ENCODE results near the gene WDR77.
A peak's percentile ranks its signal among the peaks of the same experiment; 100 is the strongest.

WDR77 gene

DNA sequence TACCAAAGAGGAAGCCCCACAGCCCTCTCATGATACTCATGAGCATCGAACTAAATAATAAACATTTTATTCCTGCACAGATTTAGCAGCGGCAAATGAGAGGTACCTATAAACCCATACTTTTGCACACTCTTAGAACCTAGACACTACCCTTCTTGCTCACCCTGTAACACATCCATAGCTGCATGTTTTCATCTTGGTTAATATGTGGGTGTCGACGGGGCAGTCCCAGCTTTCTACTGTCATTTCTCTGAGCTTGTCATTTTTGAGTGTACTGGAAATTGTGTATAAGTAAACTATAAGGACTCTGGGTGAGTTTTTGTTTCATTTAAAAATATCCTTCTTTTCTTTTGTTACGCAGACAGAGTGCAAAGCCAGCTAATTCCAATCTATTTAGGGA, 47.0 kb downstream of the WDR77 start:
- H3K4me3 Mint-ChIP-seq: no peak overlapping the region
- H3K36me3 Mint-ChIP-seq (ENCODE audit: low read depth): no peaks in the 10 kb centered on the region
- no peaks in the 10 kb centered on the region for H3K9me3 Mint-ChIP-seq
- peak; percentile 23 for DNase-seq (ENCODE audit: low spot score)
- H3K27ac Mint-ChIP-seq: no peak overlapping the region
- H3K4me1 Mint-ChIP-seq (ENCODE audit: low read depth): peaks cover 14% of the 10 kb centered on the region
- H3K27me3 Mint-ChIP-seq (ENCODE audit: low read depth): peaks cover 26% of the 10 kb centered on the region

DNA sequence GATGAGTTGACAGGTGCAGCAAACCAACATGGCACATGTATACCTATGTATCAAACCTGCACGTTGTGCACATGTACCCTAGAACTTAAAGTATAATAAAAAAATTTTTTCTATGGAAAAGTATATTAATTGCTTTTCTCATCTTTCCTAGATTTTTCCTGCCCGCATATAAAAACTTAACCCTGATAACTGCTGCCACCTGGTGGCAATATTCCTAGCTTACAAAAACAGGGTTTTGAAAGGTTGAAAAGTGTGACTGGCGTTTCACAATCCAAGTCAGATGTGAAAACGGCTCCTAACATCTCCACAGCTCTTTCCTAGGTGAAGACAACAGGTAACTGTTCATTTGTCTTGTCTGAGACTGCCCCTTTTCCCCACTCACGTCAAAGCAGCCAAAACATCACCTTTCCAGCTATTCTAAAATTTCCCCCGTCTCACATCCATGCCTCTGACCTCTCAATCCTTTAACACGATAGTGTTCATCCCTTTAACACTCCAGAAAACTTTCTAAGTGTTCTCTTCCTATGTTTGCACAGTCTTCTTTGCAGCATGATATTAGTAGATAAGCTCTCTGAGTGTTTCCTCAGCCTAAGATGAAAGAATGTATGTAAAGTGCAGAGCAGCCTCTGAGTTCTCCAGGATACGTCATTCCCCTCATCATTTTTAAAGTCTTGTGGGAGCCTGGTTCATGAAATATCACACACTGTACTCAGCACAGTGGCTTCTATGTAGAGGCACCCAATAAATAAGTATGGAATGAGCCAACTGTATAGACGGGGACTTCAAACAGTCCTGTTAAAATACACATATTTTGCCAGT, 49.1 kb downstream of the WDR77 start:
- DNase-seq (ENCODE audit: low spot score): no peak
- peaks cover 42% of the 10 kb centered on the region for H3K27me3 Mint-ChIP-seq (ENCODE audit: low read depth)
- peaks cover 4% of the 10 kb centered on the region for H3K4me1 Mint-ChIP-seq (ENCODE audit: low read depth)
- H3K4me3 Mint-ChIP-seq: no peak overlapping the region
- H3K36me3 Mint-ChIP-seq (ENCODE audit: low read depth): no peaks in the 10 kb centered on the region
- H3K27ac Mint-ChIP-seq: no peak overlapping the region
- H3K9me3 Mint-ChIP-seq: no peaks in the 10 kb centered on the region

DNA sequence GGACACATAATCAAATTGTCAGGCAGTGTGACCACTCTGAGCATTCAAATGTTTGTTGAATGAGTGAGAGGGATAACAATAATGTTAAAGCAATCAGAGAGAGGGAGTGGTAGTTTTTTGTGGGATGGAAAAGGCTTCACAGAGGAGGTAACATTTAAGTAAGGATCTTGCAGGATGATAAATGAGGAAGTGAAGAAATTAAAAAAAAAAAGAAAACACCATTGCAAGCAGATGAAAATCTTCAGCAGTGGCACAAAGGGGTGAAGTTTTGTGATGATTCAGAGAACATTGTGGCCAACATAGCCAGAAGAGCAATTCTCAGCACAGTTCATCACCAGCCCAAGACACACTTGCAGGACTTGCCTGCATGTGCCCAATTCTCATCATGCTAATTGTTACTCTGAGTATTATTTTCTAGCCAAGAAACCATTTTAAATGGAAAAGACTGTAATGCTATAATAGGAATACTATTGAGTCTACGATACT, 56.6 kb downstream of the WDR77 start:
- Mint-ChIP-seq H3K4me1 (ENCODE audit: low read depth) (no peaks in the 10 kb centered on the region), H3K27ac (no peak overlapping the region), H3K36me3 (ENCODE audit: low read depth) (no peaks in the 10 kb centered on the region), H3K27me3 (ENCODE audit: low read depth) (peaks cover 52% of the 10 kb centered on the region), H3K9me3 (no peaks in the 10 kb centered on the region), H3K4me3 (no peak overlapping the region)
- no peak for DNase-seq (ENCODE audit: low spot score)

DNA sequence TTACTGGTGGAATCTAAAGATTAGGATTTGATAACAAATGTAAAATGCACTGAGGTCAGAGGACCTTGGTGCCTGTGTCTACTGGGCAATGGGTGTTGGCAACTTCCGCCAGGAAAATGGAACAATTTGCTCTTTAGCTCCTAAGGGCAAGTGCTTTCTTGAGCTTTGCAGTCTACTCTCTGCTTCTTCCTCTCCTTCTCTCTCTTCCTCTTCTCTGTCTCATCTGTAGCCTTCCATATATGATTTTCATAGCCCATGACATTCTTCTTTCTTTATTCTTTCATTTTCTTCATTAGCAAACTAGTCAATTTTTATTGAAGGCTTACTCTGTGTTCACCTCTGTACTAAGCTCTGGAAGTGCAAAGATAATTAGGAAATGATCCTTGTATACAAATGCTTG, 57.0 kb downstream of the WDR77 start:
- no peak overlapping the region for H3K27ac Mint-ChIP-seq

More for the DNA sequence above, 57.0 kb downstream of the WDR77 start:
- no peak for DNase-seq (ENCODE audit: low spot score)
- Mint-ChIP-seq H3K9me3 (no peaks in the 10 kb centered on the region), H3K36me3 (ENCODE audit: low read depth) (no peaks in the 10 kb centered on the region), H3K4me1 (ENCODE audit: low read depth) (no peaks in the 10 kb centered on the region), H3K27me3 (ENCODE audit: low read depth) (peaks cover 47% of the 10 kb centered on the region), H3K4me3 (no peak overlapping the region)
